Activated CD8-positive, alpha-beta memory T cell treated with anti-CD3 and anti-CD28 coated beads for 4 hours (primary cell): ENCODE data around the gene PSMC5.

Experiments
- DNase-seq, 2 donors: peaks; one replicate each; pipeline ENCODE4 v3.0.0-alpha.2; 2020; ENCODE audit warnings: low read depth in 2 of 2

The PSMC5 gene

DNA sequence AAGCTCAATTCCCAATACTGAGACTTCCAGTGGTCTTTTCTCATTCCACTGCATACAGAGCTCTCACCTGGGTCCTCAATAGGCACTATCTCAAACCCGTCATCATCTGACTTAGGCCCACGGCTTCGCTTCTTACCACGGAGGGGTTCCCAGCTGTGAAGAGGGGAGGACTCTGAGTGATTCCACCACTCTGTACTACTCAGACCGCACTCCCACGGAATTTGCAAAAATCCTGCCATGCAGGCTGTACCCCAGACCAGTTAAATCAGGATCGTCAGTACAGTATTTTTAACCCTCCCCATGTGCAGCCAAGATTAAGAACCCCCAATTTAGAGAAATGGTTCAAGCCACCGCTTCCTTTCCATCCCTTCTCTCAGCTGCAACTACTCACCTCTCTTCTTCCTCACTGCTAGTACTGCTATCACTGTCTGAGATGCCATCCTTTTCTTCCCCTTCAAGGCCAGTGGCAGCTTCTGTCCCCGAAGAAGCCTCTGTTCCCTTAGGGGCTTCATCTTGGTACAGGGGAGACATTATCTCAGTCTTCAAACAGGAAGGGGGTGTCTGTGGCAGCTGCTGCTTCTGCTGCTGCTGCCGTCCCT lies 6.2 kb upstream of the PSMC5 start:
- DNase-seq, result no peak

DNA sequence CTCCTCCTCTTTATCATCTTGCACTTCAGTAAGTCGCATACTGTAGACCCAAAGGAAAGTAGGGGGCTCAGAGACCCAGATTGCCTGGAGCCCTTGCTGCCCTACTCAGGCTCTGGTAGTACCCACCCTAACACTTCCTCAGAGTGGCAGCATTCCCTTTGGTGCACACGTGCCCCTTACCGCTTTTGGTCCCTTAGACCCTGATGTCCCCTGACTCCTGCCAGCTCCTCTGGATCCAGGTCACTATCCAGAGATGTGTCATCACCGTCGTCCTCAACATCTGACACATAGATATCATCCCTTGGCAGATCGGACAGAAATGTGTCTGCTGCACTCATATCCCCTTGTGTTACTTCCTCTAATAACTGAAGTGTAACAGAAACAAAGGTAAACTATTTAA lies 5.4 kb upstream of the PSMC5 start:
- no peak for DNase-seq

DNA sequence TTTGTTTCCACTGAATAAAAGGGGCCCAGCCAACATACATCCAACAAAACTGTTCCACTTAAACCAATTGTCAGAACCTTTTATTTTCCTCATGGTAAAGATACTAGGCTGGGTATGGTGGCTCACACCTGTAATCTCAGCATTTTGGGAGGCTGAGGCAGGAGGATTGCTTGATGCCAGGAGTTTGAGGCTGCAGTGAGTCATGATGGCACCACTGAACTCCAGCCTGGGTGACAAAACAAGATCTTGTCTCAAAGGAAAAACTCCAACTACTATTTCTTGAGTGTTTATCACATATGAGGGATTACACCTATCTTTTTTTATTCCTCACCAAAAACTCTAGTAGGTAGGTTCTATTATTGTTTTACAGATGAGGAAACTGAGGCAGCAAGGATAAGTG lies 4.7 kb upstream of the PSMC5 start:
- no peak for DNase-seq

- DNase-seq, result no peak
Measured at GRCh38 chr17:63823659-63824331, 3.4 kb upstream of the PSMC5 start.

DNA sequence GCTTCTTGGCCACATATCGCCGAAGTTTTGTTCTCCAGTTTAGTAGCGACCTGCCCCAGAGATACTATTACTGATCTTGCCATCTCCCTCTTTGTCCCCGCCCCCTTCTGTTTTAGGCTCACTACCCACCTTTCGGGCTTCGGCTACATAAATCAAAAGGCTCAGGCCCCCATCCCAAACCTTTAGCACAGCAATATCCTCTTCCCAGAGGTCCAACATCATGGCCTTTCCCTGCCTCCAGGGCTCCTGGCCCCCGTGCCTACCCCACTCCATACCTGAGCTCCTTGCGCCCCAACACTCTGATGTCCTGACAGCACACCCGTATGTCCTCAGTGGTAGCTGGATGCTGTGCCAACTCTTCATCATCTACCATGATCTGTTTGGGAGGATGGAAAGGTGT lies 2.9 kb upstream of the PSMC5 start:
- DNase-seq, result no peak

DNA sequence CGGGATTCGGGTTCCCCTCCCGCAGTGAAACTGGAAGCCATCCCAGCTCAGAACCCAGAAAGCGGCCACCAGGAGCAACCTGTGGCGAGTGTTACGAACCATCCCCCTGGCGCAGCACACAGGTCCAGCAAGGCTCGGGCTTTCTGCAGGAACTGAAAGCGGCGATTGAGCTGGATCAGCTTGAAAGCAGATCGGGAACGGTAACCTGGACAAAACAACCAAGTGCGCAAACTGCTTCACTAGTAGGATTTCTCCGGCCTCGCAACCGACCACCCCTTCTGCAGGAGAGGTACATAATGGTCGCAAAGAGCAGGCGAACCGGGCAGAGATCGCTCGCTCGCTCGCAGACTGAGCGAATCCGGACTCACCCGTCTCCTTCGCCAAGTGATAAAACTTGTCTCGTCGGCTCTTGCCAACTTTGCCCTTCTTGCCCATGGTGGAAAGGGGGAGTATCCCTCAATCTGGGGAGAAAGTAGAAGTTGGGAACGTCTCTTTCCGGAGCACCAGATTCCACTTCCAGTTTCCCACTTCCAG lies 696 bp upstream of the PSMC5 start:
- DNase-seq, result no peak

DNA sequence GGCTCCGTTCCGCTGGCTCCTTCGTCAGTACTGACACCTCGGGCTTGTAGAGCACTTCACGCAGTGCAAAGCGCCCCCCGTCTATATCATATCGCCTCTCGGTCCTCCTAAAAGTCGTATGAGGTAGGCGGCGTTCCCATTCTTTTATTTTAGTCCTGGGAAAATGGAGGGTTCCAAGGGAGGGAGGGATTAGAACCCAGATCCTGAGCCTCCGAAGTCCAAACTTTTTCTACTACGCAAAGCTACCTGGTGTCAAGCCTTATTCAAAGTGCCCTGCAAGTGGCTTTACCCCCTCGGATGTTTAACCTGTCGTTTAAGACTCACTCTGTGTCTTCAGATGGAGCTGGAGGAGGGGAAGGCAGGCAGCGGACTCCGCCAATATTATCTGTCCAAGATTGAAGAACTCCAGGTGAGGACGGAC lies 580 bp downstream of the PSMC5 start:
- DNase-seq, result no peak

- DNase-seq, result no peak
Measured at GRCh38 chr17:63828936-63829335, 1.7 kb downstream of the PSMC5 start.

- DNase-seq, result no peak
Measured at GRCh38 chr17:63830278-63830677, 3.0 kb downstream of the PSMC5 start.

DNA sequence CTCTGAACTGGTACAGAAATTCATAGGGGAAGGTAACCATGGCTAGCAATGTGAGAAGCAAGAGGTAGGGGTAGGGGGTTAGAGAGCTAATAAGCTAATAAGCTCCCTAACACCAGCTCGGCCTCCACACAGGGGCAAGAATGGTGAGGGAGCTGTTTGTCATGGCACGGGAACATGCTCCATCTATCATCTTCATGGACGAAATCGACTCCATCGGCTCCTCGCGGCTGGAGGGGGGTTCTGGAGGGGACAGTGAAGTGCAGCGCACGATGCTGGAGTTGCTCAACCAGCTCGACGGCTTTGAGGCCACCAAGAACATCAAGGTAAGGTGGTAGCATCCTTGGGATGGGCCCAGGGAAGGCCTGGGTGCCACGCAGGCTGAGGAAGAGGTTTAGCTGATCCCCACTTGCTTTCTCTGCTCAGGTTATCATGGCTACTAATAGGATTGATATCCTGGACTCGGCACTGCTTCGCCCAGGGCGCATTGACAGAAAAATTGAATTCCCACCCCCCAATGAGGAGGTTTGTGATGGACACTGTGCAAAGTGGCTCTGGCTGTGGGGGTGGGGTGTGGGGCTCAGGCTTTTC lies 3.8 kb downstream of the PSMC5 start:
- no peak for DNase-seq

GRCh38 chr17:63831505-63831904 lies 4.3 kb downstream of the PSMC5 start:
- no peak for DNase-seq

GRCh38 chr17:63832014-63832413 lies 4.8 kb downstream of the PSMC5 start:
- no peak for DNase-seq

DNA sequence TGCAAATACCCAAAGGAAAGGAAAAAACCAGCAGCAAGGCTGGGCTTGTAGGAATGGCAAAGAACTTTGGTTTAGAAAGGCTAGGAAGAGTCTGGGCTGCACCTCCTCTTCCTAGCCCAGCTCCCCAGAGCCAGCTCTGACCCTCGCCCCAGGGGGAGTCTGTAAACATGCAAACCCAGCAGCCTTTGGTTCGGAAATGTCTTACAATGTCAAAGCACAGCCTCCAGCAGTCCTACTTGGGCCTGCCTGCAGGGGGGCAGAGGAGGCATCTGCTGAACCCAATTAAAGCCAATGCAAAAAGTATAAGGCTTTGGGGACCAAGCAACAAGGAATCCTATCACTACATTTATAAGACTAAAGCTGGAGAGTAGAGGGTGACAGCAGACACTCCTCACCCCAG lies 5.2 kb downstream of the PSMC5 start:
- no peak for DNase-seq

DNA sequence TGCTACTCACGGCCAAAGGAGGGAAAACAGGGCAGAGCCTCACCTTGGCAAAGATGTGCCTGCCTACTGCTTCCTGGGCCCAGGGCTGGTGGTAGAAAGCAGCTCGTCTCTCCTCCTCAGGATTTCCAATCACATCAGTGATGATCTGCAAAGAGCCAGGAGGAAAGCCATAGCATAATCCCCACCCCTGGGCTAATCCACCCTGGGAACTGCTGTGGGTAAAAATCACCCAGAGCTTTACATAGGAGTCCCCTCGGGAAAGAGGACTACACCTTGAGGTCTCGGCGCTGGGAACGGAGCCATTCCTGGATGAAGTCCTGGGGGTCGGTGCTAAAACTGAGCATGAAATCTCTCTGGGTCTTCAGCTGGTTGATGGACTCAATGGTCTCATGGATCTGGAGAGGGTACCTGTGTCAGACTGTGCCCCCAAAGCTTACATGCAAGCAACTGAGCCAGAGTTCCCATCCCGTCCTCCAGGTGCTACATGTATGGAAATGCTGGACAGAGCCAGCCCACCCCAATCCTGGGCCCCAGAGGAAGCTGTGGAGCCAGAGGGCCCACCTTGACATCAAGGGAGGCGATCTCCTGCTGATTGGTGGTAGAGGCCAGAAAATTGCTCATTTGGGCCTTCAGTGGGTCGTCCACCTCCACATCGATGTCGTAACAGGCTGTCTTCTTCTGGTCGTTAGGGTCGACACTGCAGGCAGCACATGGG lies 6.0 kb downstream of the PSMC5 start:
- DNase-seq, result no peak

- no peak for DNase-seq
Measured at GRCh38 chr17:63833741-63834373, 6.6 kb downstream of the PSMC5 start.

DNA sequence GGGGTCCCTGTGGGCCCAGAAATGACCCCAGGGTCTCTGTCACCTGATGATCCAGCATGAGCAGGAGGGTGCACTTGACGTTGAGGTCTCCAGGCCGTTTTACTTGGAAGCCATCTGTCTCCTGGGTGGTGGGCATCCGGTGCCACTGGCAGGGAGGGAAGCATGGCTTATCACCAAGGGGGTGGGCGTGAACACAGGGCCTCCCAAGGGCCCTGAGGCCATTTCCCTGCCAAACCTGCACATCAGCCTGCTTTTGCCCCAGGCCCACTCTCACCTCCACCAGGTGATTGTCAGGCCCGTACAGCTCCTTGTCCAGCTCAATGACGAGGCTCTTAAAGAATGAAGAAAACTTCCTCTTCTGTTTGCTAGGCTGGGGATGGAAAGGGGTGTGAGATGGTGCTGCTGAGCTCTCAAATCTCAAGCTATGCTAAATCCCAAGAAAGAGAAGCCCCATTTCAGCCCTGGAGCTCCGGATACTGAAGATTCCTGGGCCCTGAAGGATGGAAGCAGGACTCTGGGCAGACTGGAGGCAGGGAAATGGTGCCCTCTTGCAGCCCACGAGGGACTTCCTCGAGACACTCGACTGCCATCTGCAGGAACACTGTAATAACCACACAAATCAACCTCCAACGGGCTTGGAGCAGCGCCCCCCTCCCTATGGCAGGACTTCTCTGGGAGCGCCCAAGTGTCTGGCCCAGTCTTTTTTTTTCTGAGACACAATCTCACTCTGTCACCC lies 7.4 kb downstream of the PSMC5 start:
- DNase-seq, result no peak

GRCh38 chr17:63835167-63835720 lies 8.0 kb downstream of the PSMC5 start:
- no peak for DNase-seq

- DNase-seq, result no peak
Measured at GRCh38 chr17:63836811-63837210, 9.6 kb downstream of the PSMC5 start.

- DNase-seq, result no peak
Measured at GRCh38 chr17:63837480-63837879, 10.2 kb downstream of the PSMC5 start.

DNA sequence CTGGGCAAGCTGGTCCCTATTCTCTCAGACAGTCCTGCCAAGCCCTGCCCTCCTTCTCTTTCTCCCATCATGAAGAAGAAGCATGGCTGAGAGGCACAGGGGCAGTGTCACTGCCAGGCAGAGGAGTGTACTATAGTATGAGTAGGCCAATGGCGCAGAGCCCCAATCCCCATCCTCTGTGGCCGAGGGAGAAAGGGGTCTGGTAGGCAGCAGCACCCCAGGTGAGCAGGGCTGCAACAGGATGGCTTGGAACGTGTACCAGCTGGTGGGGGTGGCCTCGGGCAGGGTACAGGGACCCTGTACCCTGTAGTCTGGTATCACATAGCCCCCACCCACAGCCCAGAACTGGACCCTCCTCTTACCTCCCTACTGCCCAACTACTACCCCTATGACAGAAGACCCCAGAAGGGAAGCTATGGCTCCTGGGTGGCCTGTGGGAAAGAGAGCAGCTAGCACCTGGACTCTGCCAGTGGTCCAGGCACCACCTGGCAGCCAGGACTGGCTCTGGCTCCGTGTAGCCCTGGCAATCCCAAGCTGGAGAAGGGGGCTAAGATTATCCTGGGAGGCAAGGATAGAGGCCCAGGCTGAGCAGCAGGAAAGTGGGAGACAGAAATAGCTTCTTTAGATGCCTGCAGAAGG lies 10.8 kb downstream of the PSMC5 start:
- no peak for DNase-seq
